PC-3 (cell line): ENCODE results near the gene AP2M1. TPM values are rescaled to one million over a fixed set of nuclear protein-coding genes. Genes with fewer than 3 reads are reported as not detected.

Experiments
- ATAC-seq: fragments of 200-7000 bp; cut with Tn5 transposase; 2 replicates; pipeline ENCODE4 v1.9.1; 2020; ENCODE audit warnings: mild to moderate bottlenecking, moderate library complexity
- BruUV-seq: library from RNA; stranded (reverse); fragments of 400-500 nt; replicated peaks from 2 replicates; lab custom pipeline; 2021; lab: Mats Ljungman, UMichigan
- CTCF ChIA-PET: fragments of 300-600 bp; sonication (Branson Sonifier 250); formaldehyde crosslinking; loops from one replicate; lab custom pipeline; 2022; ENCODE audit warnings: antibody characterized with exemption; lab: Charles Lee
- POLR2A ChIA-PET: fragments of 300-600 bp; sonication (Branson Sonifier 250); formaldehyde crosslinking; loops from one replicate; lab custom pipeline; 2022; ENCODE audit warnings: antibody characterized with exemption; ENCODE audit not compliant: unreplicated experiment; lab: Charles Lee
- DNase-seq: peaks from one replicate; pipeline ENCODE4 v3.0.0-alpha.2; 2015
- H2AFZ ChIP-seq: fragments of 300-600 bp; sonication (generic); 2 replicates; pipeline ENCODE4 v1.6.0; 2016; ENCODE audit warnings: antibody characterized with exemption, low read length
- H3F3A ChIP-seq: fragments of 300-600 bp; sonication (generic); one replicate; pipeline ENCODE4 v1.6.0; 2017; ENCODE audit warnings: antibody characterized with exemption, low read length, control low read depth, mild to moderate bottlenecking; ENCODE audit not compliant: unreplicated experiment
- H3K27ac ChIP-seq: fragments of 300-600 bp; sonication (generic); 2 replicates; pipeline ENCODE4 v1.5.1; 2016; ENCODE audit warnings: mild to moderate bottlenecking, low read length
- H3K27me3 ChIP-seq: fragments of 300-600 bp; sonication (generic); 2 replicates; pipeline ENCODE4 v1.6.1; 2016; ENCODE audit warnings: low read length, mixed read lengths
- H3K36me3 ChIP-seq: fragments of 300-600 bp; sonication (generic); 2 replicates; pipeline ENCODE4 v1.6.1; 2016; ENCODE audit warnings: low read depth, mixed run types, low read length, mixed read lengths
- H3K4me1 ChIP-seq: fragments of 300-600 bp; sonication (generic); 2 replicates; pipeline ENCODE4 v1.5.1; 2016; ENCODE audit warnings: low read length; ENCODE audit not compliant: insufficient read depth
- H3K4me2 ChIP-seq: fragments of 300-600 bp; sonication (generic); 2 replicates; pipeline ENCODE4 v1.6.0; 2016; ENCODE audit warnings: low read length
- H3K4me3 ChIP-seq: fragments of 300-600 bp; sonication (generic); 2 replicates; pipeline ENCODE4 v1.5.1; 2016; ENCODE audit warnings: mild to moderate bottlenecking, low read length, mixed read lengths
- H3K79me2 ChIP-seq: fragments of 300-600 bp; sonication (generic); 2 replicates; pipeline ENCODE4 v1.6.1; 2017; ENCODE audit warnings: low read length, mixed read lengths
- H3K9ac ChIP-seq: fragments of 300-600 bp; sonication (generic); 2 replicates; pipeline ENCODE4 v1.6.0; 2016; ENCODE audit warnings: mild to moderate bottlenecking, low read length
- H3K9me2 ChIP-seq: fragments of 300-600 bp; sonication (generic); replicated peaks from 2 replicates; pipeline ENCODE4 v1.6.1; 2016; ENCODE audit warnings: mixed run types, low read length, mixed read lengths
- H3K9me3 ChIP-seq: fragments of 300-600 bp; sonication (generic); 2 replicates; pipeline ENCODE4 v1.6.1; 2016; ENCODE audit warnings: low read length, mixed read lengths
- H4K20me1 ChIP-seq: fragments of 300-600 bp; sonication (generic); 2 replicates; pipeline ENCODE4 v1.6.1; 2016; ENCODE audit warnings: low read length, mixed read lengths
- EZH2 ChIP-seq: fragments of 300-600 bp; sonication (generic); IDR thresholded peaks from one replicate; pipeline ENCODE4 v1.6.1; 2017; ENCODE audit warnings: antibody characterized with exemption, mild to moderate bottlenecking, low read length; ENCODE audit not compliant: unreplicated experiment
- EZH2phosphoT487 ChIP-seq: fragments of 300-600 bp; sonication (generic); IDR thresholded peaks from 2 replicates; pipeline ENCODE4 v1.6.1; 2018; ENCODE audit warnings: mild to moderate bottlenecking, antibody characterized with exemption, low read length, borderline replicate concordance
- intact Hi-C: fragments of 100-400 bp; cut with micrococcal nuclease; formaldehyde crosslinking; loops from 2 replicates; pipeline ENCODE4 v1.9.0; 2023
- total RNA-seq: library from RNA; depleted of rRNA; stranded (reverse); fragments of >200 nt; gene quantifications from 2 replicates; pipeline ENCODE4 v1.2.3, GENCODE V29; 2014
- TF ChIP-seq, protein P1 (sequence below): fragments of 300-600 bp; sonication (generic); conservative IDR thresholded peaks from 2 replicates; pipeline ENCODE4 v1.5.1; 2017; ENCODE audit warnings: antibody characterized with exemption, low read depth, mild to moderate bottlenecking, low read length

The AP2M1 gene
- total RNA-seq, 1 experiment from 2014 or later = 522 TPM

DNA sequence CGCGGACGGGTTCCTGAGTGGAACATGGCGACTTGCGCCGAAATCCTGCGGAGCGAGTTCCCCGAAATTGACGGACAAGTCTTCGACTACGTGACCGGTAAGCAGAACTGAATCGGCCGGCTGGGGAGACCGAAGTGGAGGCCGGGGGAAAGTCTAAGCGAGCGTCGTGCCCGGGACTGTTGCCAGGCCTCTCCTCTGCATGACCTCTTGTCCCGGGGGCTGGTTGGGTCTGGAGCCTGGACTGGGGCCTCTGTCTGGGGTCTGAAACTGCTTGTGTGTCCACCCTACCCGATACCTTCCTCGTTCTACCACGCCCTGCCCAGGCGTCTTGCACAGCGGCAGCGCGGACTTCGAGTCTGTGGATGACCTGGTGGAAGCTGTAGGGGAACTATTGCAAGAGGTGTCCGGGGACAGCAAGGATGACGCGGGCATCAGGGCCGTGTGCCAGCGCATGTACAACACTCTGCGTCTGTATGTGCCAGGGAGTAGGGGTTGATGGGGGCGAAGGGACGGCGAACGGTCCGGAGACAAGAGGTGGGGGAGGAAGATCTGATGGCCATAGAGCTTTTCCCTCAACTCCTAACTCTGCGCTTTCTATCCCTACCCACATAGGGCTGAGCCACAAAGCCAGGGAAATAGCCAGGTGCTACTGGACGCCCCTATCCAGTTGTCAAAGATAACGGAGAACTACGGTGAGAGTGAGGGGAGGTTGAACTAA, 11.7 kb downstream of the AP2M1 start, which contains the start of gene ABCF3:
Gene ABCF3, plus strand, starts transcription at position 16 of the 718 bp plus-strand sequence. Its CDS starts 9 bp downstream, at position 25.
- TF ChIP-seq, protein P1, sequence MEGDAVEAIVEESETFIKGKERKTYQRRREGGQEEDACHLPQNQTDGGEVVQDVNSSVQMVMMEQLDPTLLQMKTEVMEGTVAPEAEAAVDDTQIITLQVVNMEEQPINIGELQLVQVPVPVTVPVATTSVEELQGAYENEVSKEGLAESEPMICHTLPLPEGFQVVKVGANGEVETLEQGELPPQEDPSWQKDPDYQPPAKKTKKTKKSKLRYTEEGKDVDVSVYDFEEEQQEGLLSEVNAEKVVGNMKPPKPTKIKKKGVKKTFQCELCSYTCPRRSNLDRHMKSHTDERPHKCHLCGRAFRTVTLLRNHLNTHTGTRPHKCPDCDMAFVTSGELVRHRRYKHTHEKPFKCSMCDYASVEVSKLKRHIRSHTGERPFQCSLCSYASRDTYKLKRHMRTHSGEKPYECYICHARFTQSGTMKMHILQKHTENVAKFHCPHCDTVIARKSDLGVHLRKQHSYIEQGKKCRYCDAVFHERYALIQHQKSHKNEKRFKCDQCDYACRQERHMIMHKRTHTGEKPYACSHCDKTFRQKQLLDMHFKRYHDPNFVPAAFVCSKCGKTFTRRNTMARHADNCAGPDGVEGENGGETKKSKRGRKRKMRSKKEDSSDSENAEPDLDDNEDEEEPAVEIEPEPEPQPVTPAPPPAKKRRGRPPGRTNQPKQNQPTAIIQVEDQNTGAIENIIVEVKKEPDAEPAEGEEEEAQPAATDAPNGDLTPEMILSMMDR = no peak
- TF ChIP-seq EZH2 (no peak), EZH2phosphoT487 (no peak)
- TSS peak; percentile 44 for BruUV-seq
- Histone ChIP-seq H3K79me2 (peaks cover 40% of the 10 kb centered on the region), H3K9me3 (no peaks in the 10 kb centered on the region), H2AFZ (peak within 1 kb of the TSS; percentile 68), H4K20me1 (peaks cover 14% of the 10 kb centered on the region), H3F3A (peaks cover 7% of the 10 kb centered on the region), H3K4me1 (peaks cover 17% of the 10 kb centered on the region), H3K9ac (peak within 1 kb of the TSS; percentile 90), H3K27ac (peak within 1 kb of the TSS; percentile 78), H3K4me2 (peak within 1 kb of the TSS; percentile 93), H3K4me3 (peak within 1 kb of the TSS; percentile 97), H3K9me2 (no peaks in the 10 kb centered on the region), H3K36me3 (peaks cover 67% of the 10 kb centered on the region), H3K27me3 (no peaks in the 10 kb centered on the region)
- peak; percentile 28 for DNase-seq
- intact Hi-C loops = loop anchor here (2.0 to 5.0 kb wide), 3 partner anchors 39 to 62 kb away; partner anchors contain the start of genes ALG3 and EEF1AKMT4
- CTCF ChIA-PET = no interaction called here
- POLR2A ChIA-PET = no interaction called here
- peak; percentile 19 for ATAC-seq

- CTCF ChIA-PET = no interaction called here
- H3F3A ChIP-seq = peaks cover 7% of the 10 kb centered on the region
- H3K27ac ChIP-seq = no peak overlapping the region
- no peak overlapping the region for H2AFZ ChIP-seq
- no TSS peak for BruUV-seq
- peak overlapping the region; percentile 93 for H3K4me2 ChIP-seq
- peaks cover 40% of the 10 kb centered on the region for H3K79me2 ChIP-seq
- no peaks in the 10 kb centered on the region for H3K9me2 ChIP-seq
- H3K9me3 ChIP-seq = no peaks in the 10 kb centered on the region
- H4K20me1 ChIP-seq = peaks cover 14% of the 10 kb centered on the region
- peak overlapping the region; percentile 97 for H3K4me3 ChIP-seq
- H3K27me3 ChIP-seq = no peaks in the 10 kb centered on the region
- TF ChIP-seq EZH2phosphoT487 (no peak), EZH2 (no peak)
- TF ChIP-seq, protein P1 = no peak
- H3K4me1 ChIP-seq = peaks cover 17% of the 10 kb centered on the region
- POLR2A ChIA-PET = interaction anchor here (0.6 kb wide), 1 partner anchor 1443 kb away, joined by 3 read pairs; no protein-coding TSS in a partner anchor
- DNase-seq = no peak
- intact Hi-C loops = loop anchor here (2.0 to 5.0 kb wide), 3 partner anchors 40 to 62 kb away; partner anchors contain the start of genes ALG3 and EEF1AKMT4
- ATAC-seq = no peak
- H3K36me3 ChIP-seq = peaks cover 64% of the 10 kb centered on the region
- peak overlapping the region; percentile 90 for H3K9ac ChIP-seq
These were observed 12.2 kb downstream of the AP2M1 start for GRCh38 chr3:184186902-184187207.

GRCh38 chr3:184188080-184188479, 13.4 kb downstream of the AP2M1 start:
- peaks cover 40% of the 10 kb centered on the region for H3K79me2 ChIP-seq
- H3K27ac ChIP-seq = no peak overlapping the region
- no peak overlapping the region; the same call in 1 of the 2 replicates for H3K4me2 ChIP-seq
- no peak for TF ChIP-seq EZH2phosphoT487
- TF ChIP-seq, protein P1 = no peak
- no peak for TF ChIP-seq EZH2
- intact Hi-C loops = loop anchor here (5.0 kb wide), 2 partner anchors 41 to 44 kb away; no protein-coding TSS in a partner anchor
- no peaks in the 10 kb centered on the region for H3K9me2 ChIP-seq
- no peaks in the 10 kb centered on the region for H3K9me3 ChIP-seq
- ChIA-PET CTCF (no interaction called here), POLR2A (no interaction called here)
- no peak overlapping the region for H3K9ac ChIP-seq
- DNase-seq (no peak), ATAC-seq (no peak)
- no TSS peak for BruUV-seq
- H3K4me1 ChIP-seq = peaks cover 17% of the 10 kb centered on the region
- H3K36me3 ChIP-seq = peaks cover 64% of the 10 kb centered on the region
- peaks cover 7% of the 10 kb centered on the region for H3F3A ChIP-seq
- no peak overlapping the region for H3K4me3 ChIP-seq
- no peaks in the 10 kb centered on the region for H3K27me3 ChIP-seq
- no peak overlapping the region for H2AFZ ChIP-seq
- peaks cover 14% of the 10 kb centered on the region for H4K20me1 ChIP-seq
